ENCODE measurements around the gene DCAF16.

GRCh38 chr4:17765514-17766286 lies 44.9 kb downstream of the DCAF16 start:
- TF ChIP-seq CTCF (IDR thresholded peaks at IDR 0.05) (no peak), ZFX (IDR thresholded peaks at IDR 0.05; ENCODE audit: borderline replicate concordance) (no peak)

Measured in 22Rv1 (cell line).